Measurements from ENCODE around the gene PLEKHA1. TPM values are rescaled to one million over a fixed set of nuclear protein-coding genes. Genes with fewer than 3 reads are reported as not detected.

Gene PLEKHA1
- total and polyA plus RNA-seq, 2 donors (not counting 3 experiments of a cell fraction or from before 2014, with no cell fraction given): 21.6 to 58.8 TPM

GRCh38 chr10:122421742-122422141 lies 47.2 kb downstream of the PLEKHA1 start:
- Histone ChIP-seq H3K4me1 (ENCODE audit: control insufficient read depth, extremely low read depth, insufficient read depth, low read length) (no peaks in the 10 kb centered on the region), H3K4me3 (replicated peaks in 1 of 3; ENCODE audit: insufficient read depth in 1 of 3, low read depth in 1 of 3, low read length in 3 of 3) (no peak overlapping the region), H3K9me3 (replicated peaks; ENCODE audit: control insufficient read depth, insufficient read depth, low read length) (no peaks in the 10 kb centered on the region), H3K27me3 (ENCODE audit: control insufficient read depth in 2 of 2, insufficient read depth in 2 of 2, low read length in 2 of 2) (no peaks in the 10 kb centered on the region), H3K27ac (ENCODE audit: insufficient read depth, low read depth, low read length) (no peak overlapping the region), H3K36me3 (ENCODE audit: control insufficient read depth in 2 of 2, extremely low read depth in 1 of 2, insufficient read depth in 2 of 2, low read length in 2 of 2) (peaks cover 2 to 15% of the 10 kb centered on the region in 2 experiments), H4K20me1 (replicated peaks; ENCODE audit: control insufficient read depth, extremely low read depth, insufficient read depth, low read length) (no peaks in the 10 kb centered on the region), H3K9me1 (replicated peaks; ENCODE audit: control insufficient read depth, extremely low read depth, insufficient read depth, low read length) (no peaks in the 10 kb centered on the region), H2AFZ (ENCODE audit: low read depth, low read length) (no peak overlapping the region), H3K79me2 (ENCODE audit: control insufficient read depth, insufficient read depth, low read length) (no peaks in the 10 kb centered on the region), H3K4me2 (ENCODE audit: insufficient read depth, low read length) (no peak overlapping the region), H3K9ac (replicated peaks; ENCODE audit: extremely low read depth, insufficient read depth, low read length) (no peak overlapping the region)
- TF ChIP-seq, protein P1, sequence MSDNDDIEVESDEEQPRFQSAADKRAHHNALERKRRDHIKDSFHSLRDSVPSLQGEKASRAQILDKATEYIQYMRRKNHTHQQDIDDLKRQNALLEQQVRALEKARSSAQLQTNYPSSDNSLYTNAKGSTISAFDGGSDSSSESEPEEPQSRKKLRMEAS (IDR thresholded peaks at IDR 0.05; ENCODE audit: insufficient read depth, insufficient read length): no peak
- TF ChIP-seq JUN (IDR thresholded peaks at IDR 0.05; ENCODE audit: borderline replicate concordance, insufficient read depth, insufficient read length, low read depth): no peak
- no peak for FAIRE-seq
- ChIA-PET CTCF (interaction anchor here (0.8 to 2.1 kb wide), 5 partner anchors 13 to 688 kb away, joined by 3 to 6 read pairs (median 4); no protein-coding TSS in a partner anchor), POLR2A (no interaction called here)
- dilution Hi-C loops (cut with MboI; ENCODE audit: extremely low pct_ligation_motif_present, low sequenced_read_pairs): no loop called here
- intact Hi-C loops (cut with micrococcal nuclease): no loop called here
- BruUV-seq (replicated peaks): no TSS peak
- DNase-seq (ENCODE audit: low read depth, low spot score): peak; percentile 38

DNA sequence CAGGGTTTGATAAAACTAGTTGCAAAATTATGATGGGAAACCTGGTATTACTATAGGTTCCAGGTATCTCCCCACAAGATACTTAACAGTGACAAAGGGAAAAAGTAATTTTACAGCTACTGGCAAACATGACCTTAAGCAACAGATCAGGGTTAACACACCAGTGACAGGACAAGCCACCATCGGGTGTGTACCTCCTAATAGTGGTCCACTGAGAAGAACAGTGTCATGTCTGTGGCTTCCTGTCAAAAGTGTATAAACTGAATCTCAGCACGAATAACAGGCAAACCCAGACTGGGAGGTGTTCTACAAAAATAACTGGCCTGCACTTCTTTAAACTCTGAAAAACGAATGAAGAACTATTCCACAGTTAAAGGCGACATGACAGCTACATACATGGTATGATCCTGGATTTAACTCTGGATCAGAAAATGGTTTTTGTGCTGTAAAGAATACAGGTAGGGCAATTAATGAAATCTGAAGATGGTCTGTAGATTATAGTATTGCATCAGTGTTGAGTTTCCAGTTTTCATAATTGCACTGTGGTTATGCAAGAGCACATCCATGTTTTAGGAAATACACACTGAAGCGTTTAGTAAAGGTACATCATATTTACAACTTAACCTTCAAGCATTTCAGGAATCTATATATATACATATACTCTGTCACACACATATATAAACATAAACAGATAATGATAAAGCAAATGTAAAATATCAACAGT lies 47.9 kb downstream of the PLEKHA1 start:
- H3K27me3 ChIP-seq (ENCODE audit: control insufficient read depth in 2 of 2, insufficient read depth in 2 of 2, low read length in 2 of 2): no peaks in the 10 kb centered on the region
- dilution Hi-C loops (cut with MboI; ENCODE audit: extremely low pct_ligation_motif_present, low sequenced_read_pairs): no loop called here
- no peaks in the 10 kb centered on the region for H3K4me1 ChIP-seq (ENCODE audit: control insufficient read depth, extremely low read depth, insufficient read depth, low read length)
- no peaks in the 10 kb centered on the region for H3K9me1 ChIP-seq (replicated peaks; ENCODE audit: control insufficient read depth, extremely low read depth, insufficient read depth, low read length)
- no peak overlapping the region for H3K27ac ChIP-seq (ENCODE audit: insufficient read depth, low read depth, low read length)
- intact Hi-C loops (cut with micrococcal nuclease): no loop called here
- H2AFZ ChIP-seq (ENCODE audit: low read depth, low read length): no peak overlapping the region
- TF ChIP-seq MYC (IDR thresholded peaks at IDR 0.05; ENCODE audit: low read depth, low read length) (no peak), EZH2 (IDR thresholded peaks at IDR 0.05; ENCODE audit: borderline replicate concordance, low read depth, low read length, severe bottlenecking) (no peak), POLR2A (IDR thresholded peaks at IDR 0.05; ENCODE audit: low read depth, low read length) (no peak), GATA2 (IDR thresholded peaks at IDR 0.05; ENCODE audit: insufficient read depth, insufficient read length, low read depth, low read length) (no peak), JUN (IDR thresholded peaks at IDR 0.05; ENCODE audit: borderline replicate concordance, insufficient read depth, insufficient read length, low read depth) (no peak), FOS (IDR thresholded peaks at IDR 0.05; ENCODE audit: borderline replicate concordance, insufficient read depth, low read length) (no peak), POLR2AphosphoS5 (IDR thresholded peaks at IDR 0.05; ENCODE audit: insufficient read depth, low read depth, low read length) (no peak)
- TF ChIP-seq, protein P2, sequence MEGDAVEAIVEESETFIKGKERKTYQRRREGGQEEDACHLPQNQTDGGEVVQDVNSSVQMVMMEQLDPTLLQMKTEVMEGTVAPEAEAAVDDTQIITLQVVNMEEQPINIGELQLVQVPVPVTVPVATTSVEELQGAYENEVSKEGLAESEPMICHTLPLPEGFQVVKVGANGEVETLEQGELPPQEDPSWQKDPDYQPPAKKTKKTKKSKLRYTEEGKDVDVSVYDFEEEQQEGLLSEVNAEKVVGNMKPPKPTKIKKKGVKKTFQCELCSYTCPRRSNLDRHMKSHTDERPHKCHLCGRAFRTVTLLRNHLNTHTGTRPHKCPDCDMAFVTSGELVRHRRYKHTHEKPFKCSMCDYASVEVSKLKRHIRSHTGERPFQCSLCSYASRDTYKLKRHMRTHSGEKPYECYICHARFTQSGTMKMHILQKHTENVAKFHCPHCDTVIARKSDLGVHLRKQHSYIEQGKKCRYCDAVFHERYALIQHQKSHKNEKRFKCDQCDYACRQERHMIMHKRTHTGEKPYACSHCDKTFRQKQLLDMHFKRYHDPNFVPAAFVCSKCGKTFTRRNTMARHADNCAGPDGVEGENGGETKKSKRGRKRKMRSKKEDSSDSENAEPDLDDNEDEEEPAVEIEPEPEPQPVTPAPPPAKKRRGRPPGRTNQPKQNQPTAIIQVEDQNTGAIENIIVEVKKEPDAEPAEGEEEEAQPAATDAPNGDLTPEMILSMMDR (IDR thresholded peaks at IDR 0.05; ENCODE audit: extremely low read depth in 1 of 2, insufficient read depth in 1 of 2, low read depth in 1 of 2, low read length in 2 of 2): no peak
- TF ChIP-seq, protein P1 (IDR thresholded peaks at IDR 0.05; ENCODE audit: insufficient read depth, insufficient read length): no peak
- no peaks in the 10 kb centered on the region for H3K79me2 ChIP-seq (ENCODE audit: control insufficient read depth, insufficient read depth, low read length)
- DNase-seq (ENCODE audit: low read depth, low spot score) (no peak), FAIRE-seq (no peak)
- no peak overlapping the region for H3K4me2 ChIP-seq (ENCODE audit: insufficient read depth, low read length)
- H3K9me3 ChIP-seq (replicated peaks; ENCODE audit: control insufficient read depth, insufficient read depth, low read length): no peaks in the 10 kb centered on the region
- no peak overlapping the region for H3K9ac ChIP-seq (replicated peaks; ENCODE audit: extremely low read depth, insufficient read depth, low read length)
- H3K4me3 ChIP-seq (replicated peaks in 1 of 3; ENCODE audit: insufficient read depth in 1 of 3, low read depth in 1 of 3, low read length in 3 of 3): no peak overlapping the region
- ChIA-PET POLR2A (no interaction called here), CTCF (interaction anchor here (0.8 to 2.7 kb wide), 6 partner anchors 12 to 689 kb away, joined by 3 to 19 read pairs (median 4); no protein-coding TSS in a partner anchor)
- H4K20me1 ChIP-seq (replicated peaks; ENCODE audit: control insufficient read depth, extremely low read depth, insufficient read depth, low read length): no peaks in the 10 kb centered on the region
- no TSS peak for BruUV-seq (replicated peaks)
- peaks cover 2 to 15% of the 10 kb centered on the region in 2 experiments for H3K36me3 ChIP-seq (ENCODE audit: control insufficient read depth in 2 of 2, extremely low read depth in 1 of 2, insufficient read depth in 2 of 2, low read length in 2 of 2)
